Trophoblast cell (in vitro differentiated cells and primary cell): Measurements from ENCODE around the gene TUBB2B.

Experiments
- DNase-seq, 2 donors: peaks; one replicate each; pipeline ENCODE4 v3.0.0-alpha.2; 2016
- H2AFZ ChIP-seq: 2 replicates; pipeline ENCODE4 v1.6.1; 2013; ENCODE audit warnings: low read length, moderate library complexity, mild to moderate bottlenecking; ENCODE audit not compliant: insufficient read depth, poor library complexity
- H2AK5ac ChIP-seq: 2 replicates; pipeline ENCODE4 v1.6.1; 2013; ENCODE audit warnings: mild to moderate bottlenecking, low read length
- H2BK120ac ChIP-seq: 2 replicates; pipeline ENCODE4 v1.6.1; 2013; ENCODE audit warnings: low read length, mild to moderate bottlenecking, moderate library complexity; ENCODE audit not compliant: insufficient read depth, poor library complexity
- H2BK12ac ChIP-seq: 2 replicates; pipeline ENCODE4 v1.6.1; 2013; ENCODE audit warnings: mild to moderate bottlenecking, low read length, moderate library complexity
- H2BK5ac ChIP-seq: 2 replicates; pipeline ENCODE4 v1.6.1; 2013; ENCODE audit warnings: low read length, low read depth, moderate library complexity, mild to moderate bottlenecking; ENCODE audit not compliant: poor library complexity
- H3K14ac ChIP-seq: 2 replicates; pipeline ENCODE4 v1.6.1; 2013; ENCODE audit warnings: mild to moderate bottlenecking, low read length
- H3K18ac ChIP-seq: 2 replicates; pipeline ENCODE4 v1.6.1; 2013; ENCODE audit warnings: mild to moderate bottlenecking, low read length
- H3K23ac ChIP-seq: 2 replicates; pipeline ENCODE4 v1.6.1; 2013; ENCODE audit warnings: low read length
- H3K27ac ChIP-seq: 2 replicates; pipeline ENCODE4 v1.5.1; 2013; ENCODE audit warnings: low read depth, mild to moderate bottlenecking, inconsistent platforms, low read length, moderate library complexity
- H3K27me3 ChIP-seq: 2 replicates; pipeline ENCODE4 v1.6.1; 2013; ENCODE audit warnings: inconsistent platforms, mild to moderate bottlenecking, low read length, moderate library complexity; ENCODE audit not compliant: insufficient read depth
- H3K36me3 ChIP-seq, 2 experiments: 1 replicate in 1 of 2; 2 replicates in 1 of 2; pipeline ENCODE4 v1.6.1; 2013; ENCODE audit warnings: low read length in 2 of 2, mild to moderate bottlenecking in 2 of 2, moderate library complexity in 1 of 2; ENCODE audit not compliant: insufficient read depth in 2 of 2, control insufficient read depth in 1 of 2
- H3K4ac ChIP-seq: 2 replicates; pipeline ENCODE4 v1.6.1; 2013; ENCODE audit warnings: low read depth, mild to moderate bottlenecking, low read length, moderate library complexity
- H3K4me1 ChIP-seq, 2 experiments: 1 replicate in 1 of 2; 2 replicates in 1 of 2; pipeline ENCODE4 v1.6.1; 2013; ENCODE audit warnings: low read length in 2 of 2, mild to moderate bottlenecking in 2 of 2, moderate library complexity in 1 of 2; ENCODE audit not compliant: insufficient read depth in 2 of 2, control insufficient read depth in 1 of 2
- H3K4me2 ChIP-seq: 2 replicates; pipeline ENCODE4 v1.6.1; 2013; ENCODE audit warnings: inconsistent platforms, mild to moderate bottlenecking, low read length, moderate library complexity
- H3K4me3 ChIP-seq: 2 replicates; pipeline ENCODE4 v1.5.1; 2013; ENCODE audit warnings: mild to moderate bottlenecking, low read depth, low read length, inconsistent platforms
- H3K79me1 ChIP-seq: one replicate; pipeline ENCODE4 v1.6.1; 2013; ENCODE audit warnings: low read length
- H3K79me2 ChIP-seq: 2 replicates; pipeline ENCODE4 v1.6.1; 2013; ENCODE audit warnings: low read length, mild to moderate bottlenecking; ENCODE audit not compliant: control insufficient read depth, insufficient read depth, poor library complexity
- H3K9ac ChIP-seq: 2 replicates; pipeline ENCODE4 v1.6.1; 2013; ENCODE audit warnings: mild to moderate bottlenecking, low read length
- H3K9me3 ChIP-seq: 2 replicates; pipeline ENCODE4 v1.6.1; 2013; ENCODE audit warnings: low read depth, mild to moderate bottlenecking, control low read depth, inconsistent platforms, low read length; ENCODE audit not compliant: insufficient read depth
- H4K12ac ChIP-seq: 2 replicates; pipeline ENCODE4 v1.6.1; 2013; ENCODE audit warnings: low read depth, mild to moderate bottlenecking, low read length, moderate library complexity
- H4K8ac ChIP-seq: 2 replicates; pipeline ENCODE4 v1.6.1; 2013; ENCODE audit warnings: low read depth, mild to moderate bottlenecking, low read length, moderate library complexity
- H4K91ac ChIP-seq: one replicate; pipeline ENCODE4 v1.6.1; 2013; ENCODE audit warnings: low read depth, mild to moderate bottlenecking, low read length, moderate library complexity
- WGBS: extraction: QIAGEN DNeasy Blood & Tissue Kit; methylation state at CpG from one replicate; pipeline ENCODE4 v1.1.7; 2013; ENCODE audit warnings: missing lambda C conversion rate; ENCODE audit not compliant: insufficient read length, insufficient coverage; ENCODE audit errors: extremely low coverage; 5-methylcytosine and 5-hydroxymethylcytosine counted together

The TUBB2B gene

DNA sequence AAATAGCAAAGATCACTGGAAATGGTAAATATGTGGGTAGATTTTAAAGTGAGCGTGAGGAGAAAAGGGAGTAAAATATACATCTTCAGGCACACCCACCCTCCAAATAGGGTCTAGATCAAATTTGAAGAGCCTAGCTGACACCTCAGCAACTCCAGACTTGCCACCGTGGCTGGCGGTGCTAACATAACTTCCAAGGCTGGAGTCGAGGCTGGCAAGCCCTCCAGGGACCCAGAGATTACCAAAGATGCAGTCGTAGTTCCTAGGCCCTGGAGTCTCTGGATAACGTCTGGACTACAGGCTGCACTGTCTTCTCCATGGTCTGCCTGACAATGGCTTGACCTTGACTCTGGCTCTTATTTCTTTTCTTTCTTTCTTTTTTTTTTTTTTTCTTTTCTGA lies 22.5 kb downstream of the TUBB2B start:
- H3K79me2 ChIP-seq: no peaks in the 10 kb centered on the region
- no peak overlapping the region for H3K9ac ChIP-seq
- no peak overlapping the region for H4K12ac ChIP-seq
- H4K8ac ChIP-seq: no peak overlapping the region
- no peaks in the 10 kb centered on the region for H3K9me3 ChIP-seq
- H2BK12ac ChIP-seq: no peak overlapping the region
- H2BK120ac ChIP-seq: no peak overlapping the region
- H3K4me1 ChIP-seq: peaks cover 12 to 17% of the 10 kb centered on the region in 2 experiments
- H2AFZ ChIP-seq: no peak overlapping the region
- no peak overlapping the region for H3K23ac ChIP-seq
- no peak overlapping the region for H3K27ac ChIP-seq
- H3K18ac ChIP-seq: no peak overlapping the region
- no peak overlapping the region for H2BK5ac ChIP-seq
- no peak overlapping the region for H4K91ac ChIP-seq
- no CpG with 5 or more reads among the region's 6 CpGs for WGBS
- H3K4me3 ChIP-seq: no peak overlapping the region
- no peak overlapping the region for H3K4ac ChIP-seq
- H3K4me2 ChIP-seq: no peak overlapping the region
- no peak overlapping the region for H3K14ac ChIP-seq
- peak in 1 of 2 donors; percentile 8 for DNase-seq
- peaks cover 2% of the 10 kb centered on the region for H3K27me3 ChIP-seq
- peaks cover 4% of the 10 kb centered on the region for H3K79me1 ChIP-seq
- no peak overlapping the region for H2AK5ac ChIP-seq
- H3K36me3 ChIP-seq: no peaks in the 10 kb centered on the region

GRCh38 chr6:3202999-3203696 lies 24.3 kb downstream of the TUBB2B start:
- Histone ChIP-seq H3K18ac (no peak overlapping the region), H3K36me3 (no peaks in the 10 kb centered on the region), H2BK12ac (no peak overlapping the region), H2AFZ (no peak overlapping the region), H2BK120ac (no peak overlapping the region), H3K4me1 (peaks cover 5 to 8% of the 10 kb centered on the region in 2 experiments), H3K4ac (no peak overlapping the region), H3K14ac (no peak overlapping the region), H4K91ac (no peak overlapping the region), H3K4me3 (no peak overlapping the region), H2BK5ac (no peak overlapping the region), H3K9me3 (peaks cover 3% of the 10 kb centered on the region), H3K27me3 (peaks cover 2% of the 10 kb centered on the region), H4K8ac (no peak overlapping the region), H3K27ac (no peak overlapping the region), H3K23ac (no peak overlapping the region), H2AK5ac (no peak overlapping the region), H3K4me2 (no peak overlapping the region), H3K79me1 (peaks cover 2% of the 10 kb centered on the region), H3K79me2 (no peaks in the 10 kb centered on the region), H3K9ac (no peak overlapping the region), H4K12ac (no peak overlapping the region)
- peak; percentile 69 to 89 for DNase-seq
- WGBS: no CpG with 5 or more reads among the region's 7 CpGs

DNA sequence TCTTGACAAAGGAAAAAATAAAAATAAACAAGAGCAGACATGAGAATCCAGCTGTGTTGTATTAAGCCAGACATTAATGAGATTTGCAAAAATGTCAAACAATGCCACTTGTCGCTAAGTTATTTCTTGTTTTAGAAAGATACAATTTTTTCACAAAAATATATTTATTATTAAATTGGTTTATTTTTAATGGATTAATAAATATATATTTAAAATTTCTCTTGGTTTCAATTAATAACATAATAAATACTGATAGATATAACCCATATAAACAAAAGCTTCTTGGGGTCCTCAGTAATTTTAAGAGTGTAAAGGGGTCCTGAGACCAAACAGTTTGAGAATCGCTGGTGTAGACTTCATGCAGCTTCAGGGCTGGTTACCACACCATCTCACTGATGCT lies 26.1 kb downstream of the TUBB2B start:
- no peak for DNase-seq
- H2AFZ ChIP-seq: no peak overlapping the region
- no peak overlapping the region for H3K27ac ChIP-seq
- no peak overlapping the region for H3K4me3 ChIP-seq
- no peak overlapping the region for H4K8ac ChIP-seq
- no peaks in the 10 kb centered on the region for H3K79me2 ChIP-seq
- H3K79me1 ChIP-seq: no peaks in the 10 kb centered on the region
- no peak overlapping the region for H3K4me2 ChIP-seq
- H3K23ac ChIP-seq: no peak overlapping the region
- no peak overlapping the region for H2BK120ac ChIP-seq
- no peak overlapping the region for H3K4ac ChIP-seq
- peaks cover 3 to 4% of the 10 kb centered on the region in 2 experiments for H3K4me1 ChIP-seq
- peaks cover 2% of the 10 kb centered on the region for H3K27me3 ChIP-seq
- H2BK12ac ChIP-seq: peak overlapping the region; percentile 63
- no peak overlapping the region for H3K18ac ChIP-seq
- no peak overlapping the region for H4K12ac ChIP-seq
- H3K36me3 ChIP-seq: no peaks in the 10 kb centered on the region
- H2AK5ac ChIP-seq: no peak overlapping the region
- no peak overlapping the region for H3K14ac ChIP-seq
- H4K91ac ChIP-seq: no peak overlapping the region
- no peak overlapping the region for H3K9ac ChIP-seq
- no CpG with 5 or more reads among the region's 2 CpGs for WGBS
- peaks cover 3% of the 10 kb centered on the region for H3K9me3 ChIP-seq
- H2BK5ac ChIP-seq: no peak overlapping the region

- no peak overlapping the region for H4K8ac ChIP-seq
- H3K9me3 ChIP-seq: peaks cover 6% of the 10 kb centered on the region
- no peak overlapping the region for H3K4ac ChIP-seq
- peaks cover 2% of the 10 kb centered on the region for H3K27me3 ChIP-seq
- H4K91ac ChIP-seq: no peak overlapping the region
- no peaks in the 10 kb centered on the region for H3K79me1 ChIP-seq
- no peak overlapping the region for H3K4me3 ChIP-seq
- no peaks in the 10 kb centered on the region for H3K36me3 ChIP-seq
- H2BK12ac ChIP-seq: no peak overlapping the region
- H3K4me1 ChIP-seq: peaks cover 0 to 2% of the 10 kb centered on the region in 2 experiments
- no peak for DNase-seq
- no peak overlapping the region for H2BK5ac ChIP-seq
- no peak overlapping the region for H3K27ac ChIP-seq
- no peak overlapping the region for H3K4me2 ChIP-seq
- H3K14ac ChIP-seq: no peak overlapping the region
- H3K18ac ChIP-seq: no peak overlapping the region
- no peak overlapping the region for H3K23ac ChIP-seq
- H3K9ac ChIP-seq: no peak overlapping the region
- no peak overlapping the region for H2BK120ac ChIP-seq
- H2AFZ ChIP-seq: no peak overlapping the region
- no peaks in the 10 kb centered on the region for H3K79me2 ChIP-seq
- H4K12ac ChIP-seq: no peak overlapping the region
- H2AK5ac ChIP-seq: no peak overlapping the region
Measured at GRCh38 chr6:3200682-3201081, 26.8 kb downstream of the TUBB2B start.
